Endothelial cell (in vitro differentiated cells): ENCODE data around the gene KAT2B. TPM values are rescaled to one million over a fixed set of nuclear protein-coding genes. Genes with fewer than 3 reads are reported as not detected.

Experiments used
- DNase-seq: peaks from one replicate; pipeline ENCODE4 v3.0.0; 2021; ENCODE audit warnings: low spot score
- H3K27ac Mint-ChIP-seq: one replicate; pipeline ENCODE4 v1.8.0; 2021; ENCODE audit warnings: mixed read lengths, inconsistent platforms; ENCODE audit not compliant: unreplicated experiment
- H3K27me3 Mint-ChIP-seq: one replicate; pipeline ENCODE4 v1.8.0; 2021; ENCODE audit warnings: mild to moderate bottlenecking, moderate library complexity, mixed read lengths, inconsistent platforms; ENCODE audit not compliant: unreplicated experiment
- H3K36me3 Mint-ChIP-seq: one replicate; pipeline ENCODE4 v1.8.0; 2021; ENCODE audit warnings: mild to moderate bottlenecking, low read depth, mixed read lengths, inconsistent platforms; ENCODE audit not compliant: unreplicated experiment
- H3K4me1 Mint-ChIP-seq: one replicate; pipeline ENCODE4 v1.8.0; 2021; ENCODE audit warnings: mild to moderate bottlenecking, mixed read lengths, inconsistent platforms; ENCODE audit not compliant: unreplicated experiment
- H3K4me3 Mint-ChIP-seq: one replicate; pipeline ENCODE4 v1.8.0; 2021; ENCODE audit warnings: mild to moderate bottlenecking, mixed read lengths, inconsistent platforms; ENCODE audit not compliant: unreplicated experiment
- H3K9me3 Mint-ChIP-seq: one replicate; pipeline ENCODE4 v1.8.0; 2021; ENCODE audit warnings: mixed read lengths, inconsistent platforms; ENCODE audit not compliant: unreplicated experiment
- total RNA-seq: library from RNA; stranded (reverse); fragmentation: NEBNext Ultra II Directional; extraction: Animal tissue kit (Norgen Biotek cat#: 25700); gene quantifications from one replicate; pipeline ENCODE4 v1.2.1, GENCODE V29; 2021; ENCODE audit not compliant: unreplicated experiment
- TF ChIP-seq, protein P1 (sequence below): fragments of 200-600 bp; sonication (generic); IDR thresholded peaks from one replicate; pipeline ENCODE4 v1.5.0; 2021; ENCODE audit warnings: antibody characterized with exemption; ENCODE audit not compliant: unreplicated experiment

Gene KAT2B
- total RNA-seq, 1 donor from 2014 or later, result 15.9 TPM

DNA sequence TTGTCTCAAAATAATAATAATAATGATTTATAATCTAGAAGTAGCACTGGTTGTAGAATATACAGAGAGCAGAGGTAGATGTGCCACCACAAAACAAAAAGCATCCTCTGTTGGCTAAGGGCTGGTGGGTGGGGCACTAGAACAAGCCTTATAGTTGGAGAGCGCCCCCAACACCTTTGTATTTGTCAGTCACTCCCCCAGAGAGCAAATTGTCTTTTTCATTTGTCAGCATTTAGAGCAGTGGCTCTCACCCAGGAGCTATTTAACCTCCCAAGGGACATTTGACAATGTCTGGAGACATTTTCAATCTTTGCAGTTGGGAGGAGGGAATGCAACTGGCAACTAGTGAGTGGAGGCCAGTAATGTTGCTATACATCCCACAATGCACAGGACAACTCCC lies 6.3 kb downstream of the KAT2B start:
- no peak overlapping the region for H3K27ac Mint-ChIP-seq
- H3K4me3 Mint-ChIP-seq, result no peak overlapping the region
- H3K4me1 Mint-ChIP-seq, result peaks cover 5% of the 10 kb centered on the region
- TF ChIP-seq, protein P1, sequence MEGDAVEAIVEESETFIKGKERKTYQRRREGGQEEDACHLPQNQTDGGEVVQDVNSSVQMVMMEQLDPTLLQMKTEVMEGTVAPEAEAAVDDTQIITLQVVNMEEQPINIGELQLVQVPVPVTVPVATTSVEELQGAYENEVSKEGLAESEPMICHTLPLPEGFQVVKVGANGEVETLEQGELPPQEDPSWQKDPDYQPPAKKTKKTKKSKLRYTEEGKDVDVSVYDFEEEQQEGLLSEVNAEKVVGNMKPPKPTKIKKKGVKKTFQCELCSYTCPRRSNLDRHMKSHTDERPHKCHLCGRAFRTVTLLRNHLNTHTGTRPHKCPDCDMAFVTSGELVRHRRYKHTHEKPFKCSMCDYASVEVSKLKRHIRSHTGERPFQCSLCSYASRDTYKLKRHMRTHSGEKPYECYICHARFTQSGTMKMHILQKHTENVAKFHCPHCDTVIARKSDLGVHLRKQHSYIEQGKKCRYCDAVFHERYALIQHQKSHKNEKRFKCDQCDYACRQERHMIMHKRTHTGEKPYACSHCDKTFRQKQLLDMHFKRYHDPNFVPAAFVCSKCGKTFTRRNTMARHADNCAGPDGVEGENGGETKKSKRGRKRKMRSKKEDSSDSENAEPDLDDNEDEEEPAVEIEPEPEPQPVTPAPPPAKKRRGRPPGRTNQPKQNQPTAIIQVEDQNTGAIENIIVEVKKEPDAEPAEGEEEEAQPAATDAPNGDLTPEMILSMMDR, result no peak
- no peaks in the 10 kb centered on the region for H3K9me3 Mint-ChIP-seq
- DNase-seq, result no peak
- H3K36me3 Mint-ChIP-seq, result peaks cover 7% of the 10 kb centered on the region
- H3K27me3 Mint-ChIP-seq, result peaks cover 3% of the 10 kb centered on the region

DNA sequence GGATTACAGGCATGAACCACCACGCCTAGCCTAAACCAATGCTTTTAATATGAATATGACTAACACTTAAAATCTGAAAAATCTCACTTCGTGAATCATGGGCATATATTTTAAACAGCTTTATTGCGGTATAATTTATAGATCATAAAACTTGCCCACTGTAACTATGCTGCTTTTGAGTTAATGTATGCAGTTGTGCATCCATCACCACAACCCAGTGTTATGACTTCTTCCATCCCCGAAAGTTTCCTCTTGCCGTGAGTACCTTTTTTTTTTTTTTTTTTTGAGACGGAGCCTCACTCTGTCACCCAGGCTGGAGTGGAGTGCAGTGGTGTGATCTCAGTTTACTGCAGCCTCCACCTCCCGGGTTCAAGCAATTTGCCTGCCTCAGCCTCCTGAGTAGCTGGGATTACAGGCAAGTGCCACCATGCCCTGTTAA lies 7.1 kb downstream of the KAT2B start:
- no peaks in the 10 kb centered on the region for H3K9me3 Mint-ChIP-seq
- TF ChIP-seq, protein P1, result no peak
- H3K4me1 Mint-ChIP-seq, result peaks cover 3% of the 10 kb centered on the region
- H3K27me3 Mint-ChIP-seq, result peaks cover 2% of the 10 kb centered on the region
- no peak overlapping the region for H3K27ac Mint-ChIP-seq
- no peak for DNase-seq
- no peaks in the 10 kb centered on the region for H3K36me3 Mint-ChIP-seq
- no peak overlapping the region for H3K4me3 Mint-ChIP-seq

DNA sequence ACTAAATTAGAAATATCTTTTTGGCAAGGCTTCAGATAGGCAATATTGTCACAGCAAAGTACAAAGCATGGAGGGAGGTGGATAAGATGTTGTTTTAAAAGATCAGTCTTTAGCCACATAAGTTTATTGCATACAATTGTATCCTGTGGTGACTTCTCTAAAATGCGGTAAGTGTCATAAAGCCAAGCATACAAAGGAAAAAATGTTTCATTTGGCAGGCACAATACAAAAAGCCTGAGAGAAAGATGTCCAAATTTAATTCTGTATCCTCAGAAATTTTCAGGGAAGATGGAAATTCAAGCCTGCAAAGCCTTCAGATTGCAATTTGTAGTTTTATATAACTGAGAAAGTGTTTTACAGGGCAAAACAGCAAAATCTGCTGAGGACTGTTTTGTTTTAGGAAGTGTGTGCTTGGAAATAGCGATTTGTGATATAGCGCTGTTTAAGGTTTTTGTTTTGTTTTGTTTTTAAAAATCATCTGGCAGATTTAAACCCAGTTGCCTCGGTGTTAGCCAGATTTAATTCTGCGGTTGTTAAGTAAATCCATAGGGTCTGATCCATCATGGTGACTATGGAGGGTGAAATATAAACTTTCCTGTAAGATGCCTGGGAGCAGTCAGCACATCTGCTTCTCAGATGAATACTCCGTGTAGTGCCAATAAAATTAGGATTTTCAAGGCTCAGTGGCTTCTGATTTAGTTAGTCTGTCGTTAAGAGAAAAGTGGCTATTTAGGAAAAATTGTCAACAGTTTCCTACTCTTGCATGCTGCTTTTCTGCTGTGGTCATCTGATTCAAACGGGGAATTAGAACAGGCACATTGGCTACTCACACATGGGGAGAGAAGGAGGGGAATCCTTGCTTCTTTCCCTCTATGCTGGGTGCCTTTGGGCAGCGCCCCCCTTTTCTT lies 8.0 kb downstream of the KAT2B start:
- Mint-ChIP-seq H3K27ac (no peak overlapping the region), H3K4me1 (peaks cover 1% of the 10 kb centered on the region), H3K4me3 (no peak overlapping the region), H3K9me3 (no peaks in the 10 kb centered on the region), H3K27me3 (peaks cover 2% of the 10 kb centered on the region), H3K36me3 (no peaks in the 10 kb centered on the region)
- DNase-seq, result no peak
- TF ChIP-seq, protein P1, result no peak

DNA sequence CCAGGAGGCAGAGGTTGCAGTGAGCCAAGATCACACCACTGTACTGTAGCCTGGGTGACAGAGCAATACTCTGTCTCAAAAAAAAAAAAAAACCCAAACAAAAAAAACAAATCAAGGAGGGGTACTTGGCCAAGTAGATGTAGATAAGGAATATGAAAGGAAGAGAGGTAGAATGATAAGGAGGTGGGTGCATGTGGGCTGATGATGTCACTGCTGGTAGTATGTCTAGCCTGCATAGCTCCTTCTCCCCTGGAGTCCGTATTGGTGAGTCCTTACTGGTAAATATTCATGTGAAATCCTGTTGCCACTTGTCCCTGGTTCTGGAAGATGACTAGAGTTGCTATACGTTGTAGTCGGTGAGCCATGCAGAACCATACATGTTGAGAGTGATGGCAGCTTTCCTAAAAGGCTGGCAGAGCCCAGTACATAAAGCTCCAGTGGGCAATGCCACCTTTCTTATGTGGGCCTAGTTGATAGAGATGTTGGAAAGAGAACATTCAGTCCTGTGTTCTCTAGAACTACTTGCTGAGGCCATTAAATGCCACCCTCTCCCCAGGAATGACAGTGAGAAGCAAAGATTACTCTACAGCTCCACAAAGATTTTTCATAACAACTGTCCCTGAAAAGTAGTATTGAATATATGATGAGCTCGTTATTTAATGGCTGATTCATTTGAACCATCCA lies 11.0 kb downstream of the KAT2B start:
- Mint-ChIP-seq H3K9me3 (no peaks in the 10 kb centered on the region), H3K4me3 (no peak overlapping the region), H3K27ac (no peak overlapping the region), H3K4me1 (no peaks in the 10 kb centered on the region), H3K27me3 (peaks cover 2% of the 10 kb centered on the region), H3K36me3 (no peaks in the 10 kb centered on the region)
- TF ChIP-seq, protein P1, result no peak
- no peak for DNase-seq

GRCh38 chr3:20052851-20053250 lies 12.6 kb downstream of the KAT2B start:
- Mint-ChIP-seq H3K27me3 (peaks cover 2% of the 10 kb centered on the region), H3K36me3 (no peaks in the 10 kb centered on the region), H3K27ac (no peak overlapping the region), H3K9me3 (no peaks in the 10 kb centered on the region), H3K4me3 (no peak overlapping the region), H3K4me1 (no peaks in the 10 kb centered on the region)
- DNase-seq, result no peak
- TF ChIP-seq, protein P1, result no peak
